Endothelial cell of umbilical vein (primary cell): ENCODE data around the gene MBD4. TPM values are rescaled to one million over a fixed set of nuclear protein-coding genes. Genes with fewer than 3 reads are reported as not detected.

Experiments used
- BruUV-seq: library from RNA; stranded (reverse); fragments of 400-500 nt; replicated peaks from 2 replicates; lab custom pipeline; 2021; lab: Mats Ljungman, UMichigan
- CTCF ChIA-PET: fragments of 300-600, 350-600 bp; sonication (Branson Sonifier 250); formaldehyde crosslinking; loops from one replicate; lab custom pipeline; 2021; ENCODE audit warnings: antibody characterized with exemption, inconsistent platforms; lab: Charles Lee
- POLR2A ChIA-PET: fragments of 300-600, 350-600 bp; sonication (Branson Sonifier 250); formaldehyde crosslinking; loops from one replicate; lab custom pipeline; 2021; ENCODE audit warnings: antibody characterized with exemption, inconsistent platforms; lab: Charles Lee
- DNase-seq: peaks from one replicate; pipeline ENCODE4 v3.0.0-alpha.2; 2011; ENCODE audit warnings: low read depth, low spot score
- FAIRE-seq: peaks from 2 replicates; lab custom pipeline; 2011; peaks lifted over from hg19 to GRCh38; lab: Jason Lieb, UNC
- H2AFZ ChIP-seq: 2 replicates; pipeline ENCODE4 v1.6.0; 2012; ENCODE audit warnings: low read depth, low read length, control low read depth, inconsistent platforms
- H3K27ac ChIP-seq: 2 replicates; pipeline ENCODE4 v1.5.1; 2011; ENCODE audit warnings: low read depth, mild to moderate bottlenecking, control low read depth, low read length, moderate library complexity; ENCODE audit not compliant: insufficient read depth
- H3K27me3 ChIP-seq, 2 experiments: 2 replicates each; pipeline versions ENCODE4 v1.6.0 to v1.6.1; 2011; ENCODE audit warnings: low read length in 2 of 2, mixed read lengths in 1 of 2; ENCODE audit not compliant: control insufficient read depth in 2 of 2, insufficient read depth in 2 of 2
- H3K36me3 ChIP-seq, 2 experiments: 2 replicates in 1 of 2; 3 replicates in 1 of 2; pipeline ENCODE4 v1.5.1; 2011; ENCODE audit warnings: low read length in 2 of 2, mild to moderate bottlenecking in 1 of 2, moderate library complexity in 1 of 2; ENCODE audit not compliant: control insufficient read depth in 2 of 2, insufficient read depth in 2 of 2; ENCODE audit errors: extremely low read depth in 1 of 2
- H3K4me1 ChIP-seq: 3 replicates; pipeline ENCODE4 v1.5.1; 2011; ENCODE audit warnings: mild to moderate bottlenecking, low read length; ENCODE audit not compliant: control insufficient read depth, insufficient read depth; ENCODE audit errors: extremely low read depth
- H3K4me2 ChIP-seq: 2 replicates; pipeline ENCODE4 v1.6.1; 2011; ENCODE audit warnings: low read length, control low read depth, mixed read lengths; ENCODE audit not compliant: insufficient read depth
- H3K4me3 ChIP-seq, 3 experiments: fragments of 200-600 bp in 1 of 3; sonication (generic), shearing (Covaris generic) in 1 of 3; replicated peaks in 1 of 3; 2 replicates each; pipeline ENCODE4 v1.5.1; 2011 to 2016; ENCODE audit warnings: control low read depth in 3 of 3, low read length in 3 of 3, mild to moderate bottlenecking in 2 of 3, inconsistent platforms in 1 of 3, low read depth in 1 of 3, moderate library complexity in 1 of 3; ENCODE audit not compliant: insufficient read depth in 1 of 3
- H3K79me2 ChIP-seq: 2 replicates; pipeline ENCODE4 v1.6.0; 2012; ENCODE audit warnings: low read length, inconsistent platforms; ENCODE audit not compliant: control insufficient read depth, insufficient read depth
- H3K9ac ChIP-seq: replicated peaks from 2 replicates; pipeline ENCODE3; 2011; ENCODE audit warnings: low read length, control low read depth; ENCODE audit not compliant: insufficient read depth; ENCODE audit errors: extremely low read depth
- H3K9me1 ChIP-seq: replicated peaks from 3 replicates; pipeline ENCODE4 v1.6.0; 2011; ENCODE audit warnings: mild to moderate bottlenecking, low read length; ENCODE audit not compliant: control insufficient read depth, insufficient read depth; ENCODE audit errors: extremely low read depth
- H3K9me3 ChIP-seq: replicated peaks from 2 replicates; pipeline ENCODE4 v1.5.1; 2012; ENCODE audit warnings: low read length, inconsistent platforms; ENCODE audit not compliant: control insufficient read depth, insufficient read depth
- H4K20me1 ChIP-seq: replicated peaks from 2 replicates; pipeline ENCODE3; 2011; ENCODE audit warnings: mild to moderate bottlenecking, low read length; ENCODE audit not compliant: control insufficient read depth, insufficient read depth; ENCODE audit errors: extremely low read depth
- CTCF ChIP-seq, 2 donors: IDR thresholded peaks; 1 replicate in 1 of 2; 2 replicates in 1 of 2; pipeline ENCODE4 v1.5.1; 2011; ENCODE audit warnings: low read length in 2 of 2, mild to moderate bottlenecking in 2 of 2, moderate library complexity in 2 of 2, control low read depth in 1 of 2, inconsistent platforms in 1 of 2, low read depth in 1 of 2; ENCODE audit not compliant: insufficient read depth in 1 of 2; ENCODE audit errors: extremely low read depth in 1 of 2
- EZH2 ChIP-seq: IDR thresholded peaks from 2 replicates; pipeline ENCODE4 v1.6.1; 2012; ENCODE audit warnings: borderline replicate concordance, low read depth, mild to moderate bottlenecking, moderate library complexity, low read length, inconsistent platforms; ENCODE audit not compliant: severe bottlenecking
- FOS ChIP-seq: IDR thresholded peaks from 2 replicates; pipeline ENCODE4 v1.6.1; 2011; ENCODE audit warnings: mild to moderate bottlenecking, low read length, moderate library complexity, borderline replicate concordance; ENCODE audit not compliant: insufficient read depth
- GATA2 ChIP-seq: IDR thresholded peaks from 2 replicates; pipeline ENCODE4 v1.7.0; 2011; ENCODE audit warnings: low read depth, mild to moderate bottlenecking, moderate library complexity, mixed read lengths, low read length; ENCODE audit not compliant: insufficient read length, insufficient read depth
- JUN ChIP-seq: IDR thresholded peaks from 2 replicates; pipeline ENCODE4 v1.6.1; 2011; ENCODE audit warnings: borderline replicate concordance, low read depth; ENCODE audit not compliant: insufficient read length, insufficient read depth
- MAX ChIP-seq: IDR thresholded peaks from 2 replicates; pipeline ENCODE4 v1.6.1; 2011; ENCODE audit not compliant: insufficient read depth, insufficient read length
- MYC ChIP-seq: IDR thresholded peaks from one replicate; pipeline ENCODE4 v1.6.1; 2011; ENCODE audit warnings: mild to moderate bottlenecking, low read depth, low read length
- POLR2A ChIP-seq: IDR thresholded peaks from 2 replicates; pipeline ENCODE4 v1.6.1; 2012; ENCODE audit warnings: low read depth, mild to moderate bottlenecking, control low read depth, low read length
- POLR2AphosphoS5 ChIP-seq: IDR thresholded peaks from 2 replicates; pipeline ENCODE4 v1.6.1; 2012; ENCODE audit warnings: low read depth, mild to moderate bottlenecking, control low read depth, low read length, moderate library complexity; ENCODE audit not compliant: insufficient read depth
- dilution Hi-C: fragments of 300-500 bp; cut with MboI; formaldehyde crosslinking; loops from one replicate; pipeline ENCODE4 v1.15.0; 2019; ENCODE audit warnings: low sequenced_read_pairs; ENCODE audit not compliant: extremely low pct_ligation_motif_present
- intact Hi-C: fragments of 100-400 bp; cut with micrococcal nuclease; formaldehyde crosslinking; loops from one replicate; pipeline ENCODE4 v1.10.0; 2022
- polyA plus RNA-seq, 4 experiments: library from polyadenylated mRNA; depleted of rRNA in 3 of 4; stranded (reverse) in 3 of 4; unstranded in 1 of 4; fragments of >200 nt; gene quantifications; 2 replicates each; pipeline versions ENCODE4 v1.2.1 to v1.2.3, GENCODE V29; 2011 to 2012; ENCODE audit warnings: missing spikeins in 1 of 4
- total RNA-seq: library from RNA; stranded (reverse); gene quantifications from 2 replicates; pipeline ENCODE4 v1.2.3, GENCODE V29; 2021

The MBD4 gene
- total and polyA plus RNA-seq, 2 donors (not counting 3 experiments of a cell fraction or from before 2014, with no cell fraction given): 17.4 to 39.5 TPM

GRCh38 chr3:129415378-129415777 is 24.4 kb downstream of the MBD4 start:
- no peak overlapping the region for H3K4me3 ChIP-seq

More at GRCh38 chr3:129415378-129415777, 24.4 kb downstream of the MBD4 start:
- no peak overlapping the region for H2AFZ ChIP-seq
- CTCF ChIA-PET: interaction anchor here (1.0 to 1.9 kb wide), 3 partner anchors 13 to 32 kb away, joined by 4 to 6 read pairs (median 4); partner anchors contain the start of gene EFCAB12
- H3K9ac ChIP-seq: no peak overlapping the region
- dilution Hi-C loops (no loop called here), intact Hi-C loops (no loop called here)
- H3K4me1 ChIP-seq: peaks cover 8% of the 10 kb centered on the region
- POLR2A ChIA-PET: no interaction called here
- DNase-seq (no peak), FAIRE-seq (no peak)
- no TSS peak for BruUV-seq
- no peaks in the 10 kb centered on the region for H4K20me1 ChIP-seq
- H3K79me2 ChIP-seq: no peaks in the 10 kb centered on the region
- TF ChIP-seq FOS (no peak), MYC (no peak), POLR2AphosphoS5 (no peak), CTCF (IDR thresholded peaks at IDR 0.05; ENCODE audit: extremely low read depth in 1 of 2, insufficient read depth in 1 of 2, low read depth in 1 of 2, low read length in 2 of 2) (no peak), JUN (no peak), MAX (no peak), GATA2 (no peak), POLR2A (no peak), EZH2 (no peak)
- H3K4me2 ChIP-seq: no peak overlapping the region
- no peaks in the 10 kb centered on the region for H3K9me3 ChIP-seq
- H3K27me3 ChIP-seq: no peaks in the 10 kb centered on the region
- no peaks in the 10 kb centered on the region for H3K36me3 ChIP-seq
- H3K9me1 ChIP-seq: no peaks in the 10 kb centered on the region
- H3K27ac ChIP-seq: no peak overlapping the region
